HG03457 (cell line): ENCODE measurements around the gene CDH16.
"Not testable (repeated sequence)": the region's sequence is repeated elsewhere in the genome, so short reads cannot be mapped to it uniquely, and the experiment has no call there.

Source experiments
- ATAC-seq: cut with Tn5 transposase; IDR thresholded peaks from one replicate; pipeline ENCODE4 v1.9.1; 2021; ENCODE audit warnings: moderate number of reproducible peaks; ENCODE audit not compliant: unreplicated experiment

CDH16 gene

DNA sequence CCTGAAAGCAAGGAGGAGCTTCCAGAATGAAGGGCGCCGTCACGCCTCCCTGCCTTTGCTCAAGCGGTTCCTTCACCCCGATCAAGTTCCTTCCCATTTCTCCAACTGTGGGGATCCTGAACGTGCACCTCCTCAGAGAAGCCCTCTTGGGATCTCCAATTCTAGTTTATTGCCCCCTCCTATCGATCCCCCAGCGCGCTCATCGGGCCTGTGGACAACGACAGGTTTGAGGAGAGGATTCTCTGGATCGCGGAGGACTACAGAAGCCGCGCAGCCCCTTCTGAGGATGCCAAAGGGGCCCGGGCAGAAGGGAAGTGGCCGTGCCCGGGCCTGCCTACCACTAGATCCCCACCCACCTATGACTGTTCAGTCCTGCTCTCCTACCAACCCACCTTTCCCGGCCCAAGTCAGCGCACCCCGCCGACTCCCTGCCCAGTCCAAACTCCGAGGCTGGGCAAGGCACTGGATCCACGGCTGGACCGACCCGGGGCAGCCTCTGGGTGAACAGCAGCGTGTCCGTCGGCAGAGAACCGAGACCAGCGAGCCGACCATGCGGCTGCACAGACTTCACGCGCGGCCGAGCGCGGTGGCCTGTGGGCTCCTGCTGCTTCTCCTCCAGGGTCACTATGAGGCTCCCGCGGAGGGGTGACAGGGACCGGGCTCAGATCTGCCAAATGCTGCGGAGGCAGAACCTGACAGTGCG is 29.6 kb upstream of the CDH16 start:
- no peak for ATAC-seq

DNA sequence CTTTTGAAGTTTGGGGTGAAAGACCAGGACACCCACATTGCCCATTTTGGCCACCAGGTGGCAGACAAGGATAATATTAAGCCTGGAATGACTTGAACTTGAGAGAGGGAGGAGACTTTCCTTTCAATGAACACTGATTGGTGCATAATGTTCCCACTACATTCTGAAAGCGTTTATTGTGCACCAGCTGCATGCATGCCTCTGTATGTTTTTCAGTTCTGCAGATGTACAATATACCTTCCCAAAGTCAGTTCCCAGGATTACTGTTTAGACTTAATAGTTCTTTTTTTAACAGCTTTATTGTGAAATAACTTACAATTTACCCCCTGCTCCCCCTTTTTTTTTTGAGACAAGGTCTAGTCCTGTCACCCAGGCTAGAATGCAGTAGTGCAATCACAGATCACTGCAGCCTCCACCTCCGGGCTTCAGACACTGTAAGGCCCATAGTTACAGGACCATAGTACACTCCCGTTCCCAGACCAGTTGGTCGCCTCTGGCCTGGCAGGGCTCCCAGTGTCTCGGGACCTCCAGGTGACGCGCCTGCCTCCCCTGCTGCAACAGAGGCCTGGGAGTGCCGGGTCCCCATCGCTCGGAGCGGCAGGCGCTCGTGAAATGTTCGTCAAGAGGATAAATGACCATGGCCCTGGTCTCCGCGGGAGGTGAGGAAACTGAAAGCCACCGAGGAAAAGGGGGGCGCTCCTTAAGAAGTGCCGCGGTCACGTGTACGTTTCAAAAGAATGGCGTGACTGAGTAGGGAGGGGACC is 28.8 kb upstream of the CDH16 start:
- ATAC-seq, result peak; percentile 44

DNA sequence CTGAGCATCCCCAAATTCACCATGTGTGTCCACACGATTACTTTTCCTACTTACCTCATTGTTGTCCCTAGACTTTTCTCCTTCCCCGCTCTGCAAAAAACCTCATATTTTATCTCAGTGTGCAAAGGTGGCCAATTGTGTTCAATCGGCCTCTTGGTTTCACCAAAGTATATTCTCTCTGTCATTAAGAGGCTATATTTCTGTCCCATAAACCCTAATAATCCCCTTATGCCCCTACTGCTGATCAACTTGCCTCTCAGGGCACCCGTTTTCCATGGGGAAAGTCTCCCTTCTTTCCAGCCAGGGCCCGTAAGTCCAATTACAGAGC is 28.3 kb upstream of the CDH16 start:
- ATAC-seq, result no peak

DNA sequence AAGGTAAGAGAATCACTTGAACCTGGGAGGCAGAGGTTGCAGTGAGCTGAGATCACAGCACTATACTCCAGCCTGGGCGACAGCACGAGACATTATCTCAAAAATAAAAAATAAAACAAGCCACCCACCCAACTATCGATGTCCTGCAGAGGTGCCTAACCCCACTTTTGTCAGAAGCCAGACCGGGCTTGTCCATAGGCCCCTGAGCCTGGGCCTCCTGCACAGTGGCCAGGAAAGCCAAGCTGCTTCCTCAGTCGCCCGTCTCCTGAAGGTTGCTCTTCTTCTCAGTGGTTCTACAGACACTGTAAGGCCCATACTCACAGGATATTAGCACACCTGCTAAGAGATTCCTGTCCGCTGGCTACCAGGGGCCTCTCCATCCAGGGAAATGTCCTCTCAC is 27.9 kb upstream of the CDH16 start:
- no peak for ATAC-seq

DNA sequence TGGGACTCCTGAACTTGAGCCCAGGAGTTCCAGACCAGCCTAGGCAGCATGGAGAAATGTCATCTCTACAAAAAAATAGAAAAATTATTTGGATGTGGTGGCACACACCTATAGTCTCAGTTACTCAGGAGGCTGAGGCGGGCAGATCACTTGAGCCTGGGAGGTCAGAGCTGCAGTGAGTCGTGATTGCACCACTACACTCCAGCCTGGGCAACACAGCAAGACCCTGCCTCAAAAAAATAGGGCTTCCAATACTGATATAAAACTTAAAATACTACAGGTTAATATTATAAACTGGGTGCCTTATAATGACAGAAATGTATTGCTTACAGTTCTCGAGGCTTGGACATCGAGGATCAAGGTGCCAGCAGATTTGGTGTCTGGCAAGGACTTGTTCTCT is 27.3 kb upstream of the CDH16 start:
- no peak for ATAC-seq

DNA sequence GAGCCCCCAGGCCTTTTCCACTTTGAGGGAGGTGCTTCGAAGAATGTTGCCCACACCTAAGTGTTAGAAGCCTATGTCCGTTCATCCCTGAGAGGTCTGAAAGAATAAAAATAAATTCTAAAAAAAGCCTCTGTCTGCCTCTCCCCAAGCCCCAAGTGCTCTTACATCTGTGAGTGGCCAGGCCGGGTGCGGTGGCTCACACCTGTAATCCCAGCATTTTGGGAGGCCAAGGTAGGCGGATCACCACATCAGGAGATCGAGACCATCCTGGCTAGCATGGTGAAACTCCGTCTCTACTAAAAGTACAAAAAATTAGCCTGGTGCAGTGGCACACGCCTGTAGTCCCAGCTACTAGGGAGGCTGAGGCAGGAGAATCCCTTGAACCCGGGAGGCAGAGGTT is 26.3 kb upstream of the CDH16 start:
- not testable (repeated sequence) for ATAC-seq

DNA sequence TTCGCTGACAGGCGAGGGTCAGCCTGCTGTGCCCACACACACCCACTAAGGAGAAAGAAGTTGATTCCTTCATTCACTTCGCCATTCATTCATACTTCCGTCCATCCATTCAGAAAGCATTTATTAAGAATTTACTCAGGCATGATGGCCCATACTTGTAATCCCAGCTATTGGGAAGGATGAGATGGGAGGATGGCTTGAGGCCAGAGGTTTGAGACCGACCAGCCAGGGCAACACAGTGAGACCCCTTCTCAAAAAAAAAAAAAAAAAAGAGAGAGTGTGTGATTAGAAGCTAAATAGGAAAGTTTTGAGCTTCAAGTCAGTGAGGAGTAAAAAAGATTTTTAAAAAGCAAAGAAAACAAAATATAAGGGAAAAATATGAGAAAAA is 25.4 kb upstream of the CDH16 start:
- no peak for ATAC-seq

DNA sequence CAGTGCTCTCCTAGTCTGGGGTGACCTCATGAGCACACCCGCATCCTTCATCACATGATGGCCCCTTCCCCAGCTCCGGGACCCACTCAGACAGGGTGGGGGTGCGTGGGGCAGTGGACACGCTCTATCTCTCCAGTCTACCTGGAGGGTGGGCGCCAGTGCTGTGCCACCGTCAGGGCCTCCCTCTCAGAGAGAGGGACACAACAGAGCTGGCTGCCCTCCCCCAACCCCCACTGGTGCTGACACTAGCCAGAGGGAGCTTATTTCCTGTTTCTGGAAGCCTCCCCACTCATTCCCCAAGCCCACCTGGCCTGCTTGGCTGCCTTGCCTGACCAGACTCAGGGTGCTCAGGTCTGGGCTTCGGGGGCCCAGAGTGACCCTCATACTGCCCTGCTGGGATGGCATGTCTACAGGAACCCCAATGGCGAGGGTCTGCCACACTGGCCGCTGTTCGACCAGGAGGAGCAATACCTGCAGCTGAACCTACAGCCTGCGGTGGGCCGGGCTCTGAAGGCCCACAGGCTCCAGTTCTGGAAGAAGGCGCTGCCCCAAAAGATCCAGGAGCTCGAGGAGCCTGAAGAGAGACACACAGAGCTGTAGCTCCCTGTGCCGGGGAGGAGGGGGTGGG is 24.9 kb upstream of the CDH16 start:
- ATAC-seq, result no peak

DNA sequence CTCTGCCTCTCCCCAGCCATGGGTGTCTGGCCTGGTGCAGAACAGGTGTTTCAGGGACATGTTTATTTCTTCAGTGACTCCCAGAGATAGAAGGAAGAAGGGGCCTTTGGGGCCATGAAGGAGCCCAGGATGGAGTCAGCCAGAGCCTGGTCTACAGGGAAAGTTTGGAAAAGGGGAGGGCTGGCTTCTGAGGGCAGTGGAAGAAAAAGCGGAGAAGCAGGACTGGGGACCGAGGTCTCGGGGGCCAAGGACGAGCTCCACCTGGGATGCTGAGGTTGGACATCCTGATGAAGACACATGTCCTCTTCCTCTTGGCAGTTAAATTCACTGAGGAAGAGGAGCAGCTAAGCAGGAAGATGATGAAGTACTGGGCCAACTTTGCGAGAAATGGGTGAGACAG is 24.3 kb upstream of the CDH16 start:
- no peak for ATAC-seq

DNA sequence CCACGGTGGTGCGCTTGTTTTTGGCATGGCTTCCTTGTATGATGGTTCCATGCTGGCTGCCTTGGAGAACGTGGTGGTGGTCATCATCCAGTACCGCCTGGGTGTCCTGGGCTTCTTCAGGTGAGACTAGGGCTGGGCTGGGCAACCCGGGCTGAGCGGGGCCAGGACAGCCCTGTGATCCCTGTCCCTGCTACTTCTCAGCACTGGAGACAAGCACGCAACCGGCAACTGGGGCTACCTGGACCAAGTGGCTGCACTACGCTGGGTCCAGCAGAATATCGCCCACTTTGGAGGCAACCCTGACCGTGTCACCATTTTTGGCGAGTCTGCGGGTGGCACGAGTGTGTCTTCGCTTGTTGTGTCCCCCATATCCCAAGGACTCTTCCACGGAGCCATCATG is 21.6 kb upstream of the CDH16 start:
- no peak for ATAC-seq

DNA sequence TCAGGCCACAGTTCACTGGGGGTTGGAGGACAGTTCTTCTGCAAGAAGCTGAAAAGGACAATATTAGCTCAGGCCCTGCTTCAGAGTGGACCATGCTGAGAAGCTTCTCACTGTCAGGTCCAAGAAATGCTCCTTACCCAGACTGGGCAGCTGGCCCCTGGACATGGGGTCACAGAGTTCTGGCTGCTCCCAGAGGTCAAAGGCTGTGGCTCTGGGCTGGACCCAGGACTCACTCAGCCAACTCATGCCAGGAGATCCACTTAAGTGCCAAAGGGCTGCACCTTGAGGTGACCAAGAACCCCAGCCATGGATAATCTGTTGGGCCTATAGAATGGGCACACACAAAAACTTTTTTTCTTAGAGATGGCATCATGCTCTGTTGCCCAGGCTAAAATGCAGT is 20.7 kb upstream of the CDH16 start:
- no peak for ATAC-seq

DNA sequence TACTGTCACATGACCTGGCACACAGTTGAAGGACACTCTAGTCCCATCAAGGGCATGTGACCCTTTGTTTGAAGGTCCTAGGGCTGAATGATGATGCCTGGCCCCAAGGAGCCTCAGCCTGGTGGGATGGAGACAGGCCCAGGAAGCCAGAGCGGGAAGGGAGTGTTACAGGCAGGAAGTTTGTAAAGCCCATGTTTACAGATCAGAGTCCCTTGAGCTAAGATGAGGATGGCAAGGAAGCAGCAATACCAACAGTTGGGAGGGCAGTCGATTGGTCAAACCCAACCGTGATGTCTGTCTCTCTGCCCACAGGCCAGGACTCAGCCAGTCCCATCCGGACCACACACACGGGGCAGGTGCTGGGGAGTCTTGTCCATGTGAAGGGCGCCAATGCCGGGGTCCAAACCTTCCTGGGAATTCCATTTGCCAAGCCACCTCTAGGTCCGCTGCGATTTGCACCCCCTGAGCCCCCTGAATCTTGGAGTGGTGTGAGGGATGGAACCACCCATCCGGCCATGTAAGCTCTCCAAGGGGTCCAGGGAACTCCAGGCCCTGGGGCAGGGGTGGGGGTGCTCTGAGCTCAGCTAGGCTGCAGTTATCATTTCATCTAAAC is 19.1 kb upstream of the CDH16 start:
- ATAC-seq, result no peak

DNA sequence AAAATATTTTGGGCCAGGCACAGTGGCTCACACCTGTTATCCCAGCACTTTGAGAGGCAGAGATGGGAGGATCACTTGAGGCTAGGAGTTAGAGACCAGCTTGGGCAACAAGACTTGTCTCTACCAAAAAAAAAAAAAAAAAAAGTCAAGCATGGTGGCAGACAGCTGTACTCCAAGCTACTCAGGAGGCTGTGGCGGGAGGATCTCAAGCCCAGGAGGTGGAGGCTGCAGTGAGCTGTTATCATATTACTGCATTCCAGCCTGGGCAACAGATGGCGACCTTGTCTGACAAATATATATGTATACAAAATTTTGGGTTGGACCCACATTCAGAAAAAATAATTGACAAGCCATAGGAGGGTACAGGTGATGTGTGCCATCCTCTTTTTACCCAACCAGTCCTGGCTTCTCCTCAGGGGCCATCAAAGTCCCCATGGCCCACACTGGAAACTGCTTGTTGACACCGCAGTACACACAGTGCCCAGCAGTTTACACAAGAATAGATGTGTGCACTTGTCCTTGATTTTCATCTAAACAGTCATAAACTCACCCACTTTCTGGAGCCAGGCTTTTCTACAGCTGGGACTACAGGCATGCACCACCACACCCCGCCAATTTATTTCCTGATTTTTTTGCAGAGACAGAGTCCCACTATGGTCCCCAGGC is 18.3 kb upstream of the CDH16 start:
- no peak for ATAC-seq

DNA sequence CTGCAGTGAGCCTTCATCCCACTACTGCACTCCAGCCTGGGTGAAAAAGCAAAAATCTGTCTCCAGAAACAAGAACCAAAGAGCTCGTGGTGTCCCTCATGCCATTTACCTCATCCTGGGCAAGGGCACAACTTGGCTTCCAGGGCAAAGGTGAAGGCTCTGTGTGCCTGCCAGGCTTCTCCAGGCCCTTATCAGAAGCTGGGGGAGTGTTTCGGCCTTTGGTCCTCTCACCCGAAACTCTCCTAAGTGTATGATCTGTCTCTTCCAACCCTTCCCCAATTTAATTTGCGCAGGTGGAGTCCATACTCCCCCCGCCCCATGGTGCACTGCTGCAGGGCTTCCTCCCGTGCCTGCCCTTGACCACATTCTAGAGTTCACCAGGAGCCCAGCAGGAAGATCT is 17.8 kb upstream of the CDH16 start:
- ATAC-seq, result no peak

DNA sequence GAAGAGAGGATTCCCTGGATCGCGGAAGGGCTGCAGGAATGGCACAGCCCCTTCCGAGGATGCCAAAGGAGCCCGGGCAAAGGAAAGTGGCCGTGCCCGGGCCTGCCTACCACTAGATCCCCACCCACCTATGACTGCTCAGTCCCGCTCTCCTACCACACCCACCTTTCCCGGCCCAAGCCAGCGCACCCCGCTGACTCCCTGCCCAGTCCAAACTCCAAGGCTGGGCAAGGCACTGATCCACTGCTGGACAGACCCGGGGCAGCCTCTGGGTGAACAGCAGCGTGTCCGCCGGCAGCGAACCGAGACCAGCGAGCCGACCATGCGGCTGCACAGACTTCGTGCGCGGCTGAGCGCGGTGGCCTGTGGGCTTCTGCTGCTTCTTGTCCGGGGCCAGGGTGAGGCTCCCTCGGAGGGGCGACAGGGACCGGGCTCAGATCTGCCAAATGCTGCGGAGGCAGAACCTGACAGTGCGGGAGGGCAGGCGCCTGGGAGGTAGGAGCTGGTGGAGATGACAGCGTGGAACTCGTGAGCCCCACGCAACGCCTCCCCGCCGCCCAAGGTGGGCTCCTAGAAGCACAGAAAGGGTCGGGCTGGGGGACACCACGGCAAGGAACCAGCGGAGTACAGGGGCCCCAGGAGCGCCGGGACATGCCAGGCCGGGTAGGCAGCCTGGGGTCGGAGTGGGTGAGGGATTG is 16.8 kb upstream of the CDH16 start, which contains the start of gene CES2:
Gene CES2 (plus strand): TSS at position 203 of the 698 bp plus-strand sequence. CDS start 120 bp downstream, at position 323.
- ATAC-seq, result no peak

DNA sequence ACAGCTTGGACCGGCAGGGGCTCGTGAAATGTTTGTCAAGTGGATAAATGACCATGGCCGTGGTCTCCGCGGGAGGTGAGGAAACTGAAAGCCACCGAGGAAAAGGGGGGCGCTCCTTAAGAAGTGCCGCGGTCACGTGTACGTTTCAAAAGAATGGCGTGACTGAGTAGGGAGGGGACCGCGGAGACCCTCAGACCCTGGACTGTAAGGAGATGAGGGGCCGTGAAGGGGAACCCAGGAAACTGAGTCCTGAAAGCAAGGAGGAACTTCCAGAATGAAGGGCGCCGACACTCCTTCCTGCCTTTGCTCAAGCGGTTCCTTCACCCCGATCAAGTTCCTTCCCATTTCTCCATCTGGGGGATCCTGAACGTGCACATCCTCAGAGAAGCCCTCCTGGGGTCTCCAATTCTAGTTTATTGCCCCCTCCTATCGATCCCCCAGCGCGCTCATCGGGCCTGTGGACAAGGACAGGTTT is 16.2 kb upstream of the CDH16 start:
- not testable (repeated sequence) for ATAC-seq

DNA sequence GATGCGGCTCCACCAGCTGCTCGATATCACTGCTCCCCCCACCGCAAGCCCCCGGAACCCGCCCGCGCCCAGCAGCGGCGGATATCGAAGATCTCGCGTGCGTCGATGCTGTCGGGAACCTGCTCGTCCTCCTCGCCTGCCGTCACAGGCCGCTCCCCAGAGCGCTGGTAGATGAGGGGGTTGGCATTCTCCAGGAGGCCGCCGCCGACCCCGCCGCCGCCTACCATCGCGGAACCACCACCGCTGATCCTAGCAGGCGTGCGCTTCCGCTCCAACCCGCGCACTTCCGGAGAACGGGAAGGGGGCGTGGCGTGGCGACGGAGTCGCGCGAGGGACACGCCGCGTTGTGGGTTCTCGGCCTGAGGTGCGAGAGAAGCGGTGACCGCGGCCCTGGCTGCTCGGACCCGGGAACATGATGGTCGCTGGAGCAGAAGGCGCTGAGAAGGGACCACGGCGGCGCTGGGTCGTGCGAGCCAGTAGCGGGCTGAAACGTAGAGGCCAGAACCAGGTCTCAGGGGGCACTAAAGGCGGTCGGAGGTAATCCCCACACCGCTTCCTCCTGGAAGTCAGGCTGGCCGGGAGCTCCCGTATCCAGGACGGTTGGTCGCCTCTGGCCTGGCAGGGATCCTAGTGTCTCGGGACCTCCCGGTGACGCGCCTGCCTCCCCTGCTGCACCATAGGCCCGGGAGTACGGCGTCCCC is 15.6 kb upstream of the CDH16 start, which contains the start of gene CIAO2B:
Gene CIAO2B (minus strand): TSS at position 265 of the 701 bp plus-strand sequence. CDS start 38 bp downstream, at position 227.
- ATAC-seq, result peak; percentile 63

DNA sequence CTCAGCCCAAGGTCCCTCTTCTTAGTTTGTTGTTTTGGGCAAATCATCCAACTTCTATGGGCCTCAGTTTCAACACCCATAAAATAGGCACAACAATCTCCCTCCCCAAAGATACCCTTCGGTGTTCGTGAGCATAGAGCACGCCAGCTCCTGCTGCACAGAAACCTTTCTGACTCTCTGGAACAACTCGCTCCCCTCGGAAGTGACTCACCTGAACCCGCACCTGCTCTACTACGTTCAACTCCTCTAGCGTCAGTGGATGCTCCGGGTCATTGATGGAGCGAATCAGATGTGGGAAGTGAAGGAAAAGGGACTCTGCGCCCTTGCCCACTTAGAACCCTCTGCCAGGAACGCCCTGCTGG is 15.1 kb upstream of the CDH16 start:
- no peak for ATAC-seq

DNA sequence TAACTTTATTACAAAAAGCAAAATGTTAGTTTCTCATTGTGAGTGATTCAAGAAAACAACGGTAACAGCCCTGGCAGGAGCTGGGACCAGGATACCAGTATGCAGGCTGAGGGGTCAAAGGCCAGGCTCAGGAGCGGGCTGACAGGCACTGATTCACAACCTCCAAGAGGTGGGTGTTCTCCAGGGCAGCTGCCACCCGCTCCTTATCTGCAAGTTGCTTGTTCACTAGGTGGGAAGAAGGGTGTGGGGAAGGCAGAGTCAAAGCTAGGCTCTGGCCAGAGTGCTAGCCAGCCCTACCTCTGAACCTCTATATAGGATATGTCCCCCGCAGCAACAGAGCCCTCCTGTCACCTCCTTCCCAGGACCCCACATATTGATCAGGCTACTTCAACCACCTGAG is 13.4 kb upstream of the CDH16 start:
- ATAC-seq, result no peak

DNA sequence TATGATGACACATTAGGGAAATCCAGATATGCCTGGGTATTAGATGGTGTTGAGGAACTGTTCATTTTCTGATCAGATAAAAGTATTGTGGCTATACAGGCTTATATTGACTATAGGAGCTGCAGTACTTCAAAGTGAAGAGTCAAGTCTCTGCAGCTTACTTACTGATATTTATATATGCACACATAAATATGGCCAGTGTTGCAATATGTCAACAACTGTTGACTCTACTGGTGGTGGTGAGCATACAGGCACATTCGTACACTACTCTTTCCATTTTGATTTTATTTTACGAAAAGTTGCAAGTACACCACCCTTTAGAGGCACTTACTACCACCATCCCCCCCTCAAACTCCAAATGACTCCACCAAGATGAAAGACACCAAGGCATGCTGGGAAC is 13.0 kb upstream of the CDH16 start:
- no peak for ATAC-seq
